Fibroblast of peridontal ligament (primary cell): ENCODE data around the gene ZNF140.

Experiments
- DNase-seq: peaks from one replicate; pipeline ENCODE4 v3.0.0-alpha.2; 2010; ENCODE audit errors: extremely low read depth

The ZNF140 gene

DNA sequence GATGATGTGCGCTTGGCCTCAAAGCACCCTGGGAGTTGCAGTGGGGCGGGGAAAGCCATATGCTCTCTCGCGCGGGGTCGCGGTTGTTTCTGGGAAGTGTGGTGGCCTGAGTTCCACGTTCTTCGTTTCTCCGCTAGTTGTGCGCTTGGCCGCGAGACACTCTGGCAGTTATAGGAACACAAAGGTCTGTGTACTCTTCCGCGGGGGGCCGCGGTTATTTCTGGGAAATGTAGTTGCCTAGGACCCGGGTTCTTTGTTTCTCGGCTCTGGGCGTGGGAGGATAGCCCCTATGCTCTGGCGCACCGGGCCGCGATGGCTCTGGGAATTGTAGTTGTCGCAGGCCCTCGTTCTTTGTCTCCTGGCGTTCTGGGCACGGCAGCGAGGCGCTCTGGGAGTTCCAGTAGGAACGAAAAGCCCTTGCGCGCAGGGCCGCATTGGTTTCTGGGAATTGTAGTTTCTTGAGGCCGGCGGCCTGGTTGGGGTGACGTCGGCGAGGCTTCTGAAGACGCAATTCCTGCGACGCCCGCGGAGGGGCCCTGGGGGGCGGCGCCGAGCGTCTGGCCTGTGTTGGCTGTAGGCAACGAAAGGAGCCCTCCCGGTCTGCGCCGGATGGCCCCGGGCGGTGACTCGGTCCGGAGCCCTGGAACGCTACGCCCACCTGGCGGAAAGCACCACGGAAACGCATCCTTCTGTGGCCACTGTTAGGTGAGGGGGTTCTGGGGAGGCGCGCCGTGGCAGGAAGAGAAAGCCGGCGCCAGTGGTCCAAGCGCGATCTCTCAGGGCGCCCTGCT is at the start of gene ZNF140:
Gene ZNF140 (plus strand): TSS at position 556 of the 791 bp plus-strand sequence. CDS start 398 bp downstream, outside the sequence.
- DNase-seq, result peak; percentile 97

DNA sequence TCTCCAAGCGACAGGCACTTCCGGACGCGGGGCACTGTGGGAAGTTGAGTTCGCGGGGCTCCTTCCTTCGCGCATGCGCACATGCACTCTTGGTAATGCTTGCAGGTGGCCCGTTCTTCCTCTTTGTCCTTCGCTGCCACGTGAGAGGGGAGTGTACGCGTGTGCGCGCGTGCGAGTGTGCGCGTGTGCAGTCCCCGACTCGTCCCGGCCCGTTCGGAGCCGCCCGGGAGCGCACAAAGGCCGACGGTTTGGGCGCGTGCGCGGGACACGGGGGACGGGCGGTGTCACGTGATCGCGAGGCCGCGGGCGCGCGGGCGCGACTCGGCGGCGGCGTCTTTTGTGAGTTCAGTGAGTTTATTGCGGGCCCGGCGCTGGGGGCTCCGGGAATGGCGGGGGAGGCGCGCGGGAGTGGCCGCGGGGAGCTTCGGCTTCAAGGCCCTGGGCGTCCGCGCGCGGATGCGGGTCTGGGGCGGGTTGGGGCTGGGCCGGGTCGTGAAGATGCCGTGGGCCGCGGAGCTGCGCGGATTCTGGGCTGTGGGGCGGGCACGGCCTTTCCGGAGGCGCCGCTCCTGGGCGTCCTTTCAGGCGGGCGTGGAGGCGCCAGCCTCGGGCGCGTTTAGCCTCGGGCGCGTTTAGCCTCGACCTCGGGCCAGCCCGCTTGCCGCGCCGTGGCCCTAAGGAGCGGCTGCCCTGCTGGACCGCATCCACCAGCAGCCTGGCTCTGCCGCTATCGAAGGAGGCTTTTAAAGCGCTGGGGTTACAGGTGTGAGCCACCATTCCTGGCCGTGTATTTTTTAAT is 43.3 kb upstream of the ZNF140 start, which contains the start of gene ZNF84:
Gene ZNF84 (plus strand): TSS at position 303 of the 799 bp plus-strand sequence. CDS start 3,959 bp downstream, outside the sequence.
- peak; percentile 98 for DNase-seq

DNA sequence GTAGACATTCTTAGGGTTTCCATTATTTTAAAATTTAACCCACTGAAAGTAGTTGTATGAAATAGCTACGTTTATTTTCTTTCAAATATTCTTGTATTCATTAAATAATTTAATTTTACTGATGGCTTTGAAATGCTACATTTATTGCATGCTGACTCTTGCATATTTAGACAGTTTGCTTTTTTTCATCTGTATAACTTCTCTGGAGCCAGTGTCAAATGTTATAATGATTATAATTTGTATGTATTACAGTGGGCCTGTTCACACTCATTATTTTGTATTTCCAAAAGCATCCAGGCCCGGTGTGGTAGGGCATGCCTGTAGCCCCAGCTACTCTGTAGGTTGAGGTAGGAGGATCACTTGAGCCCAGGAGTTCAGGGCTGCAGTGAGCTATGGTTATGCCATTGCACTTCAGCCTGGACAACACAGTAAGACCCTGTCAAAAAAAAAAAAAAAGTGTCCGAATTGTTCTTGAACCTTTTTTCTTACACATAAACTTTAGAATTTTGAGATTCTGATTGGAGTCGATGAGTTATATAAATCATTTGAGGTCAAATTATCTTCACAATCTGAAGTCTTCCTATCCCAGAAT is 42.5 kb upstream of the ZNF140 start:
- no peak for DNase-seq

DNA sequence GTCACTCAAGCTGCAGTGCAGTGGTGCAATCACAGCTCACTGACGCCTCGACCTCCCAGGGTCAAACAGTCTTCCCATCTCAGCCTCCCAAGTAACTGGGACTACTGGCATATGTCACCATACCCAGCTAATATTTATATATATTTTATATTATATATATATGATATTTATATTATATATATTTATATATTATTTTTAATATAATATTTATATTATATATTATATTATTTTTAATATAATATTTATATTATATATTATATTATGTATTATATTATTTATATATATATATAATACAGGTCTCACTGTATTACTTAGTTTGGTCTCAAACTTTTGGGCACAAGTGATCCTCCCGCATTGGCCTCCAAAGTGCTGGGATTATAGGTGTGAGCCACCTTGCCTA is 34.0 kb upstream of the ZNF140 start:
- no peak for DNase-seq

DNA sequence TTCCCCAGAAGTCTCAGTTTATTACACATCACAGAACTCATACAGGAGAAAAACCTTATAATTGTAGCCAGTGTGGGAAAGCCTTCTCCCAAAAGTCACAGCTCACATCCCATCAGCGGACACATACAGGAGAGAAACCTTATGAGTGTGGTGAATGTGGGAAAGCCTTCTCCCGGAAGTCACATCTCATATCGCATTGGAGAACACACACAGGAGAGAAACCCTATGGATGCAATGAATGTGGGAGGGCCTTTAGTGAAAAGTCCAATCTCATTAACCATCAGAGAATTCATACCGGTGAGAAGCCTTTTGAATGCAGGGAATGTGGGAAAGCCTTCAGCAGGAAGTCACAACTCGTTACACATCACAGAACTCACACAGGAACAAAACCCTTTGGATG is 23.3 kb upstream of the ZNF140 start:
- DNase-seq, result peak; percentile 9

DNA sequence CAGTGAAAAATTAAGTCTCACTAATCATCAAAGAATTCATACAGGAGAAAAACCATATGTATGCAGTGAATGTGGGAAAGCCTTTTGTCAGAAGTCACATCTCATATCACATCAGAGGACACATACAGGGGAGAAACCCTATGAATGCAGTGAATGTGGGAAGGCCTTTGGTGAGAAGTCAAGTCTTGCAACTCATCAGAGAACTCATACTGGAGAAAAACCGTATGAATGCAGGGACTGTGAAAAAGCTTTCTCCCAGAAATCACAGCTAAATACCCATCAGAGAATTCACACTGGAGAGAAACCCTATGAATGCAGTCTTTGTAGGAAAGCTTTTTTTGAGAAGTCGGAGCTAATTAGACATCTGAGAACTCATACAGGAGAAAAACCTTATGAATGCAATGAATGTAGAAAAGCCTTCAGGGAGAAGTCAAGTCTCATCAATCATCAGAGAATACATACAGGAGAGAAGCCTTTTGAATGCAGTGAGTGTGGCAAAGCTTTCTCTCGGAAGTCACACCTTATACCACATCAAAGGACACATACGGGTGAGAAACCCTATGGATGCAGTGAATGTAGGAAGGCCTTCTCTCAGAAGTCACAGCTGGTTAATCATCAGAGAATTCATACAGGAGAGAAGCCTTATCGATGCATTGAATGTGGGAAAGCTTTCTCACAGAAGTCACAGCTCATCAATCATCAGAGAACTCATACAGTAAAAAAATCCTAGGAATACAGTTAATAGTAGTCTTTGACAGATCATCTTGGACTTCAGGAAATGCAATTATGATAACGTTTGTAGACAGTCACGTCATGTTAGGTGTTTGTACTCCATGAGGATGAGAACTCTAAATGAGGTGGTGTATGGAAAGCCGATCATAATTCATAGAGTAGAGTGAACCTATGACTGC is 22.3 kb upstream of the ZNF140 start:
- peak; percentile 13 for DNase-seq

DNA sequence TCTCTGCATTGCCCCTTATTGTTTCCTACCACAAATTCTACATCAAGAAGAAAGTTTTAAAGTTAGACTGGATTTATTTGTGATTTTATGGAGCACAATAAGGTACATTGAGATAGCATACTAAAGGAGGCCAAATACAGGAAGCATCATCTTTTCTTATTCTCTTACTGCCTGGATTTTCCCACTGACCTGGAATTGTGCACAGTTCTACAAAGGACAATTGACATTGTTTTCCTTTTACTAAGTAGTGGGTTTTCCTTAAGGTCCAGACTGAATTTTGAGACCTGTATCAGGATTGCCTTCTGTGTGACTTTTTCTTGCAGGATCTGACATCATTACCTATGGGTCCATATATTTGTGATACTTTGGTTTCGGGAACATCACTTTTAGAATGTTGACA is 18.8 kb upstream of the ZNF140 start:
- no peak for DNase-seq

DNA sequence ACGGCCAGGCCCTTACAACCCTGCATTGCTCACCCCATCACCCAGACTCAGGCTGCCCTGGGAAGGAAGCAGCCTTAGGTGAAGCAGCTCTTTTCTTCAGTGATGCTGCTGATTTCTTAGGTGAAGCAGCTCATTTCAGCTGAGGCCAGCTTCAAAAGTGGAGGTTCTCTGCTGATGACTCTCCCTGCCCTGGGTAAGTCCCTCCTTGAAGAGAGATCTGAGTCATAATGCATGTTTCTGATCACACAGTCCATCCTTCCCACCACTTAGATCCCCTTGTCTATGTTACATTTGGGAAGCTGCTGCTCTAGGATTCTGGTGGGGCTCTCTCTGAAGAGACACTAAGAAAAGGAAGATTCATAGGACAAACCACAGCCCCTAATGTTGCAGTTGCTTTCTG is 17.2 kb upstream of the ZNF140 start:
- DNase-seq, result no peak

DNA sequence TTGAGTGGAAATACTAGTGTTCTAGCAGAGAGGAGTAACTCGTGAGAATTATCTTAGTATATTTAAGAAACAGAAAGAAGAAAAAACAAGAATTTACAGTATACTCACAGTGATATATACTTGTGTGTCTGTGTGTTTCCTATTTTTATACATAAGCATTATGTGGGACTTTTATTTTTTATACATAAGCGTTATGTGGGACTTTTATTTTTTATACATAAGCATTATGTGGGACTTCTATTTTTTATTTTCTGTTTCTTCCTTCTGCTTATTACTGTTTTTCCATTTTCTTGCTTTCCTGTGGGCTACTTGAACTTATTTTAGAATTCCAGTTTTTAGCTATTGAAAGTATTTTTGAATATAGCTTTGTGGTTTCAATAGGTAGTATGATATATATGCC is 6.9 kb upstream of the ZNF140 start:
- no peak for DNase-seq

DNA sequence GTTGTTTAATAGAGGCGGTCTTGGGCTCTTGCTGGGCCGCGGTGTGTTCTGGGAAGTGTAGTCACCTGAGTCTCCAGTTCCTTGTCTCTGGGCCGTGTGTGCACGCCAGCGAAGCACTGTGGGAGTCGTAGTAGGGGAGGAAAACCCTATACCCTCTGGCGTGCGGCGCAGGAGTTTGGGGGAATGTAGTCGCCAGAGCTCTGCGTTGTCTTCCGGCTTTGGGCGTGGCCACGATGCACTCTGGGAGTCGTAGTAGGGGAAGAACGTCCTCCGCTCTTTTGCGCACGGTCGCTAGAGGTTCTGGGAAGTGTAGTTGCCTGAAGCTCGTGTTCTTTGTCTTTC is 726 bp upstream of the ZNF140 start:
- peak; percentile 99 for DNase-seq

DNA sequence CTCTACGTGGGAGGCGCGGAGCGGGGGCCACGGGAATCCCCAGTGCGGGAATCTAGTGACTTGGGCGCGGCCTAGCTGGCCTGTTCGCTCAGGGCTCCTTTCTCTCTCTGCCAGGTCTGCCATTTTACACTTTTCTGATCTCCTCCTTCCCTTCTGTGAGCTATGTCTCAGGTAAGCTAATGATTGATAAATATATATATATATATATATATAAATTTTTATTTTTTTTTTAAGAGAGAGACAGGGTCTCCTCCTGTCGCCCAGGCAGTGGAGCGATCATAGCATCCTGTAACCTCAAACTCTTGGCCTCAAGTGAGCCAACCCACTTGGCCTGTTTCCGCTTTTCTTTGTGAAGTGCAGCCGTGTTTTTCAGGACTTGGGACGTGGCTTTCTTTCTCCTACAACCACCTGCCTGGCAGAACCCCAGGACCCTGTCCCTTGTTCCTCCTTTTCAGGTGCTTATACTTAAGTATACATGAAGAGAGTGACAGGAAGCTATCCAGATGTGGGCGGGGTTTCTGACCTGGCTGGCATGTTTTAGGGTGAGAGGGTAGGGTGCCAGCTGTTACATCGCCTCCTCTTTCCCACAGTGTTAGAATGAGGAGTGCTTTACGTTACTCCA is 547 bp downstream of the ZNF140 start:
- no peak for DNase-seq

DNA sequence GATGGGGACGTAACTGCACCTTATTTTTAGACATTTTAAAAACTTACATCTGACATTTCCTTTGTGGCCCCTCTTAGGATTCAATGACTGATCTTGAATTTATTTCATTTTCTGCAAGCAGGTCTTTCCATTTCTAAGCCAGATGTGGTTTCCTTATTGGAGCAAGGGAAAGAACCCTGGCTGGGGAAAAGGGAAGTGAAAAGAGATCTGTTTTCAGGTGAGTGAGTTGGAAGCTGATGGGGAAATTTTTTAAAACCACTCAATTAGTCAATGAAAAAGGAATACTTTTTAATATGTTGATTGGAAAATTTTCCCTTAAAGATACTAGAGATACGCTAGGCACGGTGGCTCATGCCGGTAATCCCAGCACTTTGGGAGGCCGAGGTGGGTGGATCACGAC is 2.6 kb downstream of the ZNF140 start:
- no peak for DNase-seq

DNA sequence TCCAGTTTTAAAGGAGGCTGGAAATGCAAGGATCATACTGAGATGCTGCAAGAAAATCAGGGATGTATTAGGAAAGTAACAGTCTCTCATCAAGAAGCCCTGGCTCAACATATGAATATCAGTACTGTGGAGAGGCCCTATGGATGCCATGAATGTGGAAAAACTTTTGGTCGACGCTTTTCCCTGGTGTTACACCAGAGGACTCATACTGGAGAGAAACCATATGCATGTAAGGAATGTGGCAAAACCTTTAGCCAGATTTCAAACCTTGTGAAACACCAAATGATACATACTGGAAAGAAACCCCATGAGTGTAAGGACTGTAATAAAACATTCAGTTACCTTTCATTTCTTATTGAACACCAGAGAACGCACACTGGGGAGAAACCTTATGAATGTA is 24.9 kb downstream of the ZNF140 start:
- peak; percentile 5 for DNase-seq

DNA sequence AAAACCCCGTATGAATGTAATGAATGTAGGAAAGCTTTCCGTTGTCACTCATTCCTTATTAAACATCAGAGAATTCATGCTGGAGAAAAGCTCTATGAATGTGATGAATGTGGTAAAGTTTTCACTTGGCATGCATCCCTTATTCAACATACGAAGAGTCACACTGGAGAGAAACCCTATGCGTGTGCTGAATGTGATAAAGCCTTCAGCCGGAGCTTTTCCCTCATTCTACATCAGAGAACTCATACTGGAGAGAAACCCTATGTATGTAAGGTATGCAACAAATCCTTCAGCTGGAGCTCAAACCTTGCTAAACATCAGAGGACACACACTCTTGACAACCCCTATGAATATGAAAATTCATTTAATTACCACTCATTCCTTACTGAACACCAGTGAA is 25.5 kb downstream of the ZNF140 start:
- DNase-seq, result peak; percentile 13

DNA sequence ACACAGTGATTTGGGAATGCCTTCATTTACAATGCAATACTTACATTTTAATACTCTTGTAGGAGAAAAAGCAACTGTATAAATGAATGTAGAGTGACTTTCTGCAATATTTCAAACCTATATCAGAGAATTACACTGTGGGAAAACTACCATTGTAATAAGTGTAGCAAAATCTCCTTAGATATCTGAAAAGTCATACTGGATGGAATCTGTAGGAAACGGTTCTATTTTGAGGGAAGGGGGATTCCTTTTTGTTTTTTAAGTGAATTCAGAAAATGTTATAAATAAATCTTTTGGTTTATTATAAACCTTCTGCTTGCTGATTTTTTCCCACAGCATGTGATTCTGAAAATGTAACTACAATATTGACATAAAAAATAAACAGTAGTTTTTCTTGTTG is 26.4 kb downstream of the ZNF140 start:
- DNase-seq, result no peak

DNA sequence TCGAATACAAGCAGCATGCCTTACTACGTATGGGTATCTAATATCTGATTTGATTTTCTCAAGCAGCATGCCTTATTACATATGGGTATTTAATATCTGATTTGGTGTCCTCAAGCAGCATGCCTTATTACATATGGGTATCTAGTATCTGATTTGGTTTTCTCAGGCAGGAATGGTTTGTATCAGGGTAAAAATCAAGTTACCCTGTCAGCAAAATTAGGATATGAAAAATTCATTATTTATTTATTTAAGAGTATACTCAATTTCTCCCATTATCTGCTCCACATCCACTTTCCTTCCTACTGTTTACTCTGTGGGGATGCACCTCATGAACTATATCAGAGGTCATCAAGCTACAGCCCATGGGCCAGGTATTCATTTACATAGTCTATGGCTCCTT is 27.4 kb downstream of the ZNF140 start:
- no peak for DNase-seq

DNA sequence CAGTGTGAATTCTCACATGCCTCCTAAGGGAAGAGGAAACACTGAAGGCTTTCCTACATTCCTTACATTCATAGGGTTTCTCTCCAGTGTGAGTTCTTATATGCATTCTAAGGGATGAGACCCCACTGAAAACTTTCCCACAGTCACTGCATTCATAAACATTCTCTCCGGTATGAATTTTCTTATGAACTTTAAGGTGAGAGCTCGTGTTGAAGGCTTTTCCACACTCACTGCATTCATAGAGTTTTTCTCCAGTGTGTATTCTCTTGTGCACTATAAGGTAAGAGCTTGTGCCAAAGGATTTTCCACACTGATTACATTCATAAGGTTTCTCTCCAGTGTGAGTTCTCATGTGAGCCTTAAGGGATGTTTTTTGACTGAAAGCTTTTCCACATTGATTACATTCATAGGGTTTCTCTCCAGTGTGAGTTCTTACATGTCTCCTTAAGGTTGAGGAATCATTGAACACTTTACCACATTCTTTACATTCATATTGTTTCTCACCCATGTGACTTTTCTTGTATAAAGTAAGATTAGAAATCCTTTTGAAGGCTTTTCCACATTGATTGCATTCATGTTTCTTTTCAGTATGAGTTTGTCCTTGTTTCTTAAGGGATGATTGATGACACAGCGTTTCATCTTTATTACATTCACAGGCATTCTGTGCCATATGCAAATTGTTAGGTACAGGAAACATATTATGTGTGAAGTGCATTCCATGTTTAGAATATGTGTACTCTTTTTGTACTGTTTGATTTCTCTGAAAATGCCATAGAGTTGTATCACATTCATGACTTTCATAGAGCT is 39.9 kb downstream of the ZNF140 start:
- DNase-seq, result no peak

DNA sequence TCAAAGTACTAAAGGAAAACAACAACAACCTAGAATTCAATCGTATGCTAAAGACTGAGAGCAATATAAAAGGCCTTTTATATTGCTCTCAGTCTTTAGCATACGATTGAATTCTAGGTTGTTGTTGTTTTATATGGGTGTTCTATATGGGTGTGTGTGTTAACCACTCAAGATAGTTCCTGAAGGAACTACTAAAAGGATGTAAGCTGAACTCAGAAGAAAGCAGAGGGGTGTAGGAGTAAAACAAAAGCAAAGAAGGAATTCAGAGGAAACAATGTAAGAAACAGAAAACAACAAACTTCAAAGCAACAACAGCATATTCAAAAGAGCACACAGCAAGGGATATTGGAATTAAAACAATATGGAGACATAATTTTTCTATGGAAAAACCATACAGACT is 44.0 kb downstream of the ZNF140 start:
- no peak for DNase-seq

DNA sequence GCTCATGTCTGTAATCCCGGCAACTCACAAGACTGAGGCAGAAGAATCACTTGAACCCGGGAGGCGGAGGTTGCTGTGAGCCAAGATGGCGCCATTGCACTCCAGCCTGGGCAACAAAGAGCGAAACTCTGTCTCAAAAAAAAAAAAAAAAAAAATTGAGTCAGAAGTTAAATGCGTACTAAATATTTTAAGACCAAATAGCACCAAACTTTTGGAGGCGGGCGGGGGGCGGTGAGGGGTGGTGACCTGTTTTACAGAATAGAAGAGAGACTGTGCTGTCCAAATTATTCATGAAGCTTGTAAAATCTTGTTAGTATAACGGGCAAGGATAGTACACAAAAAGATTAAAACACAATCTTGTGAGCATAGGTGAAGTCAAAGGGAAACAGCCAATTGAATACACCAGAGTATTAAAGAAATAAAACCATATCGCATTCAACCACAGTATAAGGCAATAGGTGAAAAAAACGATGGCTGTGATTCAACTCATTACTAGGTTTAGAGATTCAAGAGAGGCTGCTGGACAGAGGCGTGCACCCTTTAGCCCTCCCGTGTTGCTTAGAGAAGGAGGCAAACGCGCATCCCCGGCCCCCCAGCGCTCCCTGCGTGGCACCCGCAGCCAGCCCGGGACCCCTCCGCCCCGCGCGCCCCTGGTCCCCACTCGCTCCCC is 48.8 kb downstream of the ZNF140 start:
- DNase-seq, result peak; percentile 29
